ENCODE data around the gene ERAP2.
"Not testable (repeated sequence)": the region's sequence is repeated elsewhere in the genome, so short reads cannot be mapped to it uniquely, and the experiment has no call there.

Gene ERAP2

GRCh38 chr5:96901384-96901783 is 25.1 kb downstream of the ERAP2 start:
- no peak for FAIRE-seq

- FAIRE-seq, result no peak
These were observed 25.5 kb downstream of the ERAP2 start for GRCh38 chr5:96901841-96902240.

GRCh38 chr5:96902876-96903275 is 26.6 kb downstream of the ERAP2 start:
- no peak for FAIRE-seq

- FAIRE-seq, result no peak
These were observed 27.0 kb downstream of the ERAP2 start for GRCh38 chr5:96903300-96903699.

- no peak for FAIRE-seq
These were observed 28.0 kb downstream of the ERAP2 start for GRCh38 chr5:96904054-96904931.

GRCh38 chr5:96905864-96906263 is 29.6 kb downstream of the ERAP2 start:
- no peak for FAIRE-seq

- no peak for FAIRE-seq
These were observed 32.7 kb downstream of the ERAP2 start for GRCh38 chr5:96909003-96909402.

- FAIRE-seq, result no peak
These were observed 33.1 kb downstream of the ERAP2 start for GRCh38 chr5:96909435-96909834.

GRCh38 chr5:96911139-96911538 is 34.8 kb downstream of the ERAP2 start:
- no peak for FAIRE-seq

GRCh38 chr5:96913233-96913632 is 36.9 kb downstream of the ERAP2 start:
- FAIRE-seq, result no peak

GRCh38 chr5:96919754-96920197 is 43.5 kb downstream of the ERAP2 start:
- FAIRE-seq, result no peak

- FAIRE-seq, result no peak
These were observed 44.5 kb downstream of the ERAP2 start for GRCh38 chr5:96920744-96921355.

GRCh38 chr5:96922499-96923244 is 46.4 kb downstream of the ERAP2 start:
- FAIRE-seq, result no peak

GRCh38 chr5:96924016-96924443 is 47.7 kb downstream of the ERAP2 start:
- no peak for FAIRE-seq

- no peak for FAIRE-seq
These were observed 50.0 kb downstream of the ERAP2 start for GRCh38 chr5:96926276-96926675.

- no peak for FAIRE-seq
These were observed 50.7 kb downstream of the ERAP2 start for GRCh38 chr5:96927008-96927407.

GRCh38 chr5:96928931-96929708 is 52.8 kb downstream of the ERAP2 start:
- FAIRE-seq, result no peak

GRCh38 chr5:96930058-96930457 is 53.8 kb downstream of the ERAP2 start:
- no peak for FAIRE-seq

GRCh38 chr5:96930589-96930988 is 54.3 kb downstream of the ERAP2 start:
- no peak for FAIRE-seq

- FAIRE-seq, result not testable (repeated sequence)
These were observed 54.7 kb downstream of the ERAP2 start for GRCh38 chr5:96931037-96931436.

GRCh38 chr5:96931605-96932004 is 55.3 kb downstream of the ERAP2 start:
- FAIRE-seq, result no peak

- FAIRE-seq, result no peak
These were observed 55.7 kb downstream of the ERAP2 start for GRCh38 chr5:96932026-96932425.

All from TTC549 (cell line).